Peyer's patch (tissue), 4 donors: ENCODE measurements around the gene NDUFB10. TPM values are rescaled to one million over a fixed set of nuclear protein-coding genes. Genes with fewer than 3 reads are reported as not detected.

ENCODE experiments used
- DNase-seq, 3 donors: peaks; one replicate each; pipeline ENCODE4 v3.0.0-alpha.2; 2017 to 2019
- H3K27ac ChIP-seq, 4 donors: fragments of 200-600 bp; sonication (generic); one replicate each; pipeline ENCODE4 v1.5.1; 2016 to 2019
- H3K27me3 ChIP-seq, 2 donors: fragments of 200-600 bp; sonication (generic); one replicate each; pipeline ENCODE4 v1.5.1; 2019
- H3K36me3 ChIP-seq, 3 donors: fragments of 200-600 bp; sonication (generic); one replicate each; pipeline ENCODE4 v1.5.1; 2016 to 2019
- H3K4me1 ChIP-seq, 4 donors: fragments of 200-600 bp; sonication (generic); one replicate each; pipeline ENCODE4 v1.5.1; 2016 to 2019
- H3K4me3 ChIP-seq, 4 donors: fragments of 200-600 bp; sonication (generic); 1 replicate in 3 of 4; 2 replicates in 1 of 4; pipeline ENCODE4 v1.5.1; 2016 to 2019; ENCODE audit warnings: mild to moderate bottlenecking in 1 of 4
- H3K9me3 ChIP-seq, 4 donors: fragments of 200-600 bp; sonication (generic); one replicate each; pipeline ENCODE4 v1.5.1; 2016 to 2019; ENCODE audit warnings: mild to moderate bottlenecking in 1 of 4
- CTCF ChIP-seq, 6 experiments: fragments of 450-650 bp in 4 of 6; fragments of 200-600 bp in 2 of 6; sonication (generic) in 1 of 6; IDR thresholded peaks; one replicate each; pipeline ENCODE4 v1.5.1; 2017 to 2019; ENCODE audit warnings: antibody characterized with exemption in 6 of 6, mild to moderate bottlenecking in 3 of 6, moderate library complexity in 1 of 6
- POLR2A ChIP-seq, 2 donors: fragments of 450-650 bp; IDR thresholded peaks; one replicate each; pipeline ENCODE4 v1.5.1; 2017; ENCODE audit warnings: antibody characterized with exemption in 2 of 2, mild to moderate bottlenecking in 2 of 2, moderate library complexity in 2 of 2
- total RNA-seq, 4 donors: library from RNA; depleted of rRNA; stranded (reverse); fragments of >200 nt; gene quantifications; one replicate each; pipeline ENCODE4 v1.1.0, GENCODE V29; 2016

Gene NDUFB10
- total RNA-seq, 4 donors from 2014 or later, result 55.3 to 373 (median 236) TPM

GRCh38 chr16:2006317-2006716 is 47.0 kb downstream of the NDUFB10 start:
- peaks cover 0 to 21% (median 3%) of the 10 kb centered on the region in 3 donors for H3K36me3 ChIP-seq
- DNase-seq, result no peak
- H3K4me3 ChIP-seq, result no peak overlapping the region
- H3K27ac ChIP-seq, result no peak overlapping the region
- peaks cover 16 to 60% (median 24%) of the 10 kb centered on the region in 4 donors for H3K4me1 ChIP-seq
- no peaks in the 10 kb centered on the region for H3K9me3 ChIP-seq
- no peaks in the 10 kb centered on the region for H3K27me3 ChIP-seq
- TF ChIP-seq POLR2A (IDR thresholded peaks at IDR 0.05) (no peak), CTCF (IDR thresholded peaks at IDR 0.05) (no peak)

GRCh38 chr16:2007081-2007836 is 47.9 kb downstream of the NDUFB10 start:
- Histone ChIP-seq H3K4me3 (peak overlapping the region in 2 of 4 donors; percentile 64 to 99), H3K4me1 (peaks cover 16 to 60% (median 24%) of the 10 kb centered on the region in 4 donors), H3K9me3 (no peaks in the 10 kb centered on the region), H3K27me3 (no peaks in the 10 kb centered on the region), H3K36me3 (peaks cover 0 to 12% (median 0%) of the 10 kb centered on the region in 3 donors), H3K27ac (peak overlapping the region in 3 of 4 donors; percentile 95 to 97 (median 97))
- no peak for DNase-seq
- TF ChIP-seq POLR2A (IDR thresholded peaks at IDR 0.05) (no peak), CTCF (IDR thresholded peaks at IDR 0.05) (no peak)

- H3K27ac ChIP-seq, result peak overlapping the region in 3 of 4 donors; percentile 95 to 97 (median 97)
- peaks cover 0 to 4% (median 0%) of the 10 kb centered on the region in 3 donors for H3K36me3 ChIP-seq
- H3K4me3 ChIP-seq, result peak overlapping the region in 2 of 4 donors; percentile 64 to 99
- peak; percentile 29 to 72 for TF ChIP-seq POLR2A (IDR thresholded peaks at IDR 0.05)
- TF ChIP-seq CTCF (IDR thresholded peaks at IDR 0.05), result no peak
- H3K9me3 ChIP-seq, result no peaks in the 10 kb centered on the region
- peaks cover 16 to 60% (median 24%) of the 10 kb centered on the region in 4 donors for H3K4me1 ChIP-seq
- no peaks in the 10 kb centered on the region for H3K27me3 ChIP-seq
- DNase-seq, result peak in 2 of 3 donors; percentile 81 to 82
Measured at GRCh38 chr16:2008009-2008526, 48.7 kb downstream of the NDUFB10 start.

GRCh38 chr16:2008631-2009163 is 49.4 kb downstream of the NDUFB10 start:
- Histone ChIP-seq H3K36me3 (no peaks in the 10 kb centered on the region), H3K27ac (peak overlapping the region; percentile 90 to 97 (median 96)), H3K9me3 (no peaks in the 10 kb centered on the region), H3K27me3 (no peaks in the 10 kb centered on the region), H3K4me3 (peak overlapping the region; percentile 64 to 99 (median 94)), H3K4me1 (peaks cover 16 to 56% (median 23%) of the 10 kb centered on the region in 4 donors)
- DNase-seq, result no peak
- TF ChIP-seq POLR2A (IDR thresholded peaks at IDR 0.05), result no peak
- no peak for TF ChIP-seq CTCF (IDR thresholded peaks at IDR 0.05)

- Histone ChIP-seq H3K27ac (peak overlapping the region; percentile 90 to 97 (median 96)), H3K4me3 (peak overlapping the region; percentile 64 to 99 (median 94)), H3K4me1 (peaks cover 12 to 51% (median 19%) of the 10 kb centered on the region in 4 donors), H3K9me3 (no peaks in the 10 kb centered on the region), H3K27me3 (no peaks in the 10 kb centered on the region), H3K36me3 (no peaks in the 10 kb centered on the region)
- no peak for DNase-seq
- TF ChIP-seq CTCF (IDR thresholded peaks at IDR 0.05) (no peak), POLR2A (IDR thresholded peaks at IDR 0.05) (no peak)
Measured at GRCh38 chr16:2009164-2009711, 49.9 kb downstream of the NDUFB10 start.
